Hepatocyte (in vitro differentiated cells): Measurements from ENCODE around the gene CNOT10. TPM values are rescaled to one million over a fixed set of nuclear protein-coding genes. Genes with fewer than 3 reads are reported as not detected.

Source experiments
- DNase-seq: peaks from one replicate; pipeline ENCODE4 v3.0.0-alpha.2; 2016; ENCODE audit warnings: low spot score
- H2AFZ ChIP-seq: fragments of 200-600 bp; sonication (generic); 2 replicates; pipeline ENCODE4 v1.6.0; 2016; ENCODE audit warnings: antibody characterized with exemption, mild to moderate bottlenecking
- H3K27ac ChIP-seq: fragments of 200-600 bp; sonication (generic); 2 replicates; pipeline ENCODE4 v1.5.1; 2016; ENCODE audit warnings: mild to moderate bottlenecking
- H3K27me3 ChIP-seq: fragments of 200-600 bp; sonication (generic); 2 replicates; pipeline ENCODE4 v1.6.1; 2016
- H3K36me3 ChIP-seq: fragments of 200-600 bp; sonication (generic); replicated peaks from 2 replicates; pipeline ENCODE4 v1.5.1; 2016; ENCODE audit warnings: low read depth; ENCODE audit not compliant: insufficient read depth
- H3K4me1 ChIP-seq: fragments of 200-600 bp; sonication (generic); 2 replicates; pipeline ENCODE4 v1.5.1; 2016; ENCODE audit warnings: mild to moderate bottlenecking, moderate library complexity; ENCODE audit not compliant: insufficient read depth
- H3K4me2 ChIP-seq: fragments of 200-600 bp; sonication (generic); 2 replicates; pipeline ENCODE4 v1.6.0; 2016
- H3K4me3 ChIP-seq: fragments of 200-600 bp; sonication (generic); 2 replicates; pipeline ENCODE4 v1.5.1; 2016; ENCODE audit warnings: mild to moderate bottlenecking
- H3K79me2 ChIP-seq: fragments of 200-600 bp; sonication (generic); 2 replicates; pipeline ENCODE4 v1.6.0; 2017; ENCODE audit warnings: mild to moderate bottlenecking
- H3K9me2 ChIP-seq: fragments of 200-600 bp; sonication (generic); replicated peaks from 2 replicates; pipeline ENCODE4 v1.6.0; 2017; ENCODE audit warnings: mild to moderate bottlenecking; ENCODE audit not compliant: insufficient read depth
- H3K9me3 ChIP-seq: fragments of 200-600 bp; sonication (generic); 2 replicates; pipeline ENCODE4 v1.5.1; 2016; ENCODE audit warnings: low read depth, mild to moderate bottlenecking
- H4K20me1 ChIP-seq: fragments of 200-600 bp; sonication (generic); 2 replicates; pipeline ENCODE4 v1.6.0; 2016; ENCODE audit warnings: mild to moderate bottlenecking; ENCODE audit not compliant: insufficient read depth, poor library complexity, severe bottlenecking
- CTCF ChIP-seq: fragments of 200-600 bp; sonication (generic); IDR thresholded peaks from 2 replicates; pipeline ENCODE4 v1.5.1; 2016; ENCODE audit warnings: antibody characterized with exemption, mild to moderate bottlenecking; ENCODE audit not compliant: poor library complexity
- EZH2 ChIP-seq: fragments of 200-600 bp; sonication (generic); IDR thresholded peaks from 2 replicates; pipeline ENCODE4 v1.6.1; 2016; ENCODE audit warnings: antibody characterized with exemption, mild to moderate bottlenecking, borderline replicate concordance
- EZH2phosphoT487 ChIP-seq: fragments of 200-600 bp; sonication (generic); IDR thresholded peaks from one replicate; pipeline ENCODE4 v1.6.1; 2018; ENCODE audit warnings: antibody characterized with exemption, mild to moderate bottlenecking, low read depth, moderate library complexity; ENCODE audit not compliant: unreplicated experiment, severe bottlenecking
- WGBS: methylation state at CpG from one replicate; pipeline ENCODE4 v1.1.6; 2016; ENCODE audit warnings: low lambda C conversion rate; ENCODE audit errors: missing lambda C conversion rate; 5-methylcytosine and 5-hydroxymethylcytosine counted together
- polyA plus RNA-seq: library from polyadenylated mRNA; unstranded; fragments of >200 nt; fragmentation: Nextera tagmentation; extraction: Ambion mirVana; gene quantifications from 2 replicates; pipeline ENCODE4 v1.2.1, GENCODE V29; 2016
- total RNA-seq: library from RNA; depleted of rRNA; stranded (reverse); fragments of >200 nt; gene quantifications from 2 replicates; pipeline ENCODE4 v1.2.3, GENCODE V29; 2014

The CNOT10 gene
- total and polyA plus RNA-seq, 2 experiments from 2014 or later: 14.7 to 31.9 TPM

GRCh38 chr3:32822609-32823498 lies 137.9 kb downstream of the CNOT10 start:
- H2AFZ ChIP-seq: no peak overlapping the region
- WGBS: 77% methylated on average over 5 of the region's 5 CpGs
- H3K27me3 ChIP-seq: peaks cover 17% of the 10 kb centered on the region
- peaks cover 16% of the 10 kb centered on the region for H4K20me1 ChIP-seq
- no peaks in the 10 kb centered on the region for H3K9me2 ChIP-seq
- H3K4me1 ChIP-seq: peaks cover 24% of the 10 kb centered on the region
- H3K9me3 ChIP-seq: no peaks in the 10 kb centered on the region
- H3K79me2 ChIP-seq: peaks cover 94% of the 10 kb centered on the region
- DNase-seq: no peak
- no peaks in the 10 kb centered on the region for H3K36me3 ChIP-seq
- H3K4me3 ChIP-seq: no peak overlapping the region
- peak overlapping the region; percentile 37 for H3K27ac ChIP-seq
- H3K4me2 ChIP-seq: peak overlapping the region; percentile 87
- no peak for TF ChIP-seq EZH2
- TF ChIP-seq EZH2phosphoT487: no peak
- TF ChIP-seq CTCF: no peak

Other genes starting within 250 kb of the CNOT10 start
- gene CMTM6, start 182.3 kb upstream of the CNOT10 start, total RNA-seq: 125 and 133 TPM in 2 replicates
- 82.7 TPM in 2 replicates for gene CMTM6, start 182.3 kb upstream of the CNOT10 start, polyA plus RNA-seq
- gene DYNC1LI1, start 114.3 kb upstream of the CNOT10 start, total RNA-seq: 41.7 and 56.4 TPM in 2 replicates
- 36.0 and 40.8 TPM in 2 replicates for gene DYNC1LI1, start 114.3 kb upstream of the CNOT10 start, polyA plus RNA-seq
- 11.5 and 14.5 TPM in 2 replicates for gene TRIM71, start 132.8 kb downstream of the CNOT10 start, total RNA-seq
- 1.9 and 2.5 TPM in 2 replicates for gene TRIM71, start 132.8 kb downstream of the CNOT10 start, polyA plus RNA-seq